Tibial nerve (tissue), 4 donors: ENCODE results near the gene FMC1. TPM values are rescaled to one million over a fixed set of nuclear protein-coding genes. Genes with fewer than 3 reads are reported as not detected.

Experiments used
- DNase-seq, 2 donors: peaks; one replicate each; pipeline ENCODE4 v3.0.0-alpha.2; 2019; ENCODE audit warnings: low spot score in 2 of 2
- H3K27ac ChIP-seq, 4 donors: fragments of 200-600 bp; sonication (generic) in 3 of 4; one replicate each; pipeline ENCODE4 v1.5.1; 2017 to 2019; ENCODE audit warnings: mild to moderate bottlenecking in 1 of 4
- H3K27me3 ChIP-seq, 2 donors: fragments of 200-600 bp; sonication (generic) in 1 of 2; one replicate each; pipeline versions ENCODE4 v1.5.1 to v1.6.0; 2017 to 2019
- H3K36me3 ChIP-seq, 3 donors: fragments of 200-600 bp; sonication (generic); one replicate each; pipeline ENCODE4 v1.5.1; 2018 to 2019
- H3K4me1 ChIP-seq, 4 donors: fragments of 200-600 bp; sonication (generic) in 3 of 4; one replicate each; pipeline ENCODE4 v1.5.1; 2017 to 2019
- H3K4me3 ChIP-seq, 4 donors: fragments of 200-600 bp; sonication (generic) in 3 of 4; one replicate each; pipeline ENCODE4 v1.5.1; 2017 to 2019; ENCODE audit warnings: mild to moderate bottlenecking in 1 of 4, moderate library complexity in 1 of 4
- H3K9me3 ChIP-seq, 4 donors: fragments of 200-600 bp; sonication (generic) in 3 of 4; one replicate each; pipeline ENCODE4 v1.5.1; 2017 to 2019
- EP300 ChIP-seq, 2 donors: sonication (generic); formaldehyde crosslinking; IDR thresholded peaks; one replicate each; pipeline ENCODE4 v1.6.1; 2017; ENCODE audit warnings: antibody characterized with exemption in 2 of 2, mild to moderate bottlenecking in 1 of 2
- POLR2A ChIP-seq, 2 donors: fragments of 450-650 bp; IDR thresholded peaks; one replicate each; pipeline ENCODE4 v1.6.1; 2017; ENCODE audit warnings: antibody characterized with exemption in 2 of 2, mild to moderate bottlenecking in 2 of 2, moderate library complexity in 2 of 2
- WGBS, 2 donors: methylation state at CpG; one replicate each; pipeline ENCODE4 v1.1.5; 2018; 5-methylcytosine and 5-hydroxymethylcytosine counted together
- small RNA-seq: library from RNA; depleted of rRNA; stranded (forward); fragments of <200 nt; gene quantifications from one replicate; pipeline ENCODE3, GENCODE V24; 2016
- total RNA-seq, 4 donors: library from RNA; depleted of rRNA; stranded (reverse); fragments of >200 nt; gene quantifications; one replicate each; pipeline ENCODE4 v1.1.0, GENCODE V29; 2016
- TF ChIP-seq, protein P1 (sequence below), 5 experiments: fragments of 200-600 bp in 3 of 5; fragments of 450-650 bp in 2 of 5; sonication (generic) in 3 of 5; IDR thresholded peaks; one replicate each; pipeline ENCODE4 v1.5.1; 2016 to 2019; ENCODE audit warnings: antibody characterized with exemption in 5 of 5, mild to moderate bottlenecking in 3 of 5, moderate library complexity in 2 of 5

The FMC1 gene
- total RNA-seq, 4 donors from 2014 or later: 5.9 to 8.6 (median 7.5) TPM

DNA sequence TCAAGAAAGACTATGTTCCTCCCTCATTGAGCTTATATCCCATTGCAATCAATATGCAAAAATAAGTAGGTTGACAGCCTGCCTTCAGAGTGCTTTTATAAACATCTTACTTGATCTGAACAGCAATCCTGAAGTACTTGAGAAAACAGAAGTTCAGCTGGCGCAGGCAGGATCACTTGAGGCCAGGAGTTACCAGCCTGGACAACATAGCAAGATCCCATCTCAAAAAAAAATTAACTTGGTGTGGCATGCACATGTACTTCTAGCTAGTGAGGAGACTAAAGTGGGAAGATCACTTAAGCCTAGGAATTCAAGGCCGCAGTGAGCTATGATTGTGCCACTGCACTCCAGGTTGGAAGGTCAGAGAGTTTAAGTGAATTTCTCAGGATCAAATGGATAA, 48.6 kb downstream of the FMC1 start:
- Histone ChIP-seq H3K36me3 (peaks cover 0 to 70% (median 0%) of the 10 kb centered on the region in 3 donors), H3K4me3 (no peak overlapping the region), H3K9me3 (no peaks in the 10 kb centered on the region), H3K4me1 (peaks cover 0 to 11% (median 0%) of the 10 kb centered on the region in 4 donors), H3K27me3 (no peaks in the 10 kb centered on the region), H3K27ac (no peak overlapping the region)
- TF ChIP-seq, protein P1, sequence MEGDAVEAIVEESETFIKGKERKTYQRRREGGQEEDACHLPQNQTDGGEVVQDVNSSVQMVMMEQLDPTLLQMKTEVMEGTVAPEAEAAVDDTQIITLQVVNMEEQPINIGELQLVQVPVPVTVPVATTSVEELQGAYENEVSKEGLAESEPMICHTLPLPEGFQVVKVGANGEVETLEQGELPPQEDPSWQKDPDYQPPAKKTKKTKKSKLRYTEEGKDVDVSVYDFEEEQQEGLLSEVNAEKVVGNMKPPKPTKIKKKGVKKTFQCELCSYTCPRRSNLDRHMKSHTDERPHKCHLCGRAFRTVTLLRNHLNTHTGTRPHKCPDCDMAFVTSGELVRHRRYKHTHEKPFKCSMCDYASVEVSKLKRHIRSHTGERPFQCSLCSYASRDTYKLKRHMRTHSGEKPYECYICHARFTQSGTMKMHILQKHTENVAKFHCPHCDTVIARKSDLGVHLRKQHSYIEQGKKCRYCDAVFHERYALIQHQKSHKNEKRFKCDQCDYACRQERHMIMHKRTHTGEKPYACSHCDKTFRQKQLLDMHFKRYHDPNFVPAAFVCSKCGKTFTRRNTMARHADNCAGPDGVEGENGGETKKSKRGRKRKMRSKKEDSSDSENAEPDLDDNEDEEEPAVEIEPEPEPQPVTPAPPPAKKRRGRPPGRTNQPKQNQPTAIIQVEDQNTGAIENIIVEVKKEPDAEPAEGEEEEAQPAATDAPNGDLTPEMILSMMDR (IDR thresholded peaks at IDR 0.05): no peak
- TF ChIP-seq EP300 (IDR thresholded peaks at IDR 0.05) (no peak), POLR2A (IDR thresholded peaks at IDR 0.05) (no peak)
- WGBS, 2 donors: 98 to 100% methylated on average over 2 of the region's 2 CpGs
- DNase-seq: no peak

DNA sequence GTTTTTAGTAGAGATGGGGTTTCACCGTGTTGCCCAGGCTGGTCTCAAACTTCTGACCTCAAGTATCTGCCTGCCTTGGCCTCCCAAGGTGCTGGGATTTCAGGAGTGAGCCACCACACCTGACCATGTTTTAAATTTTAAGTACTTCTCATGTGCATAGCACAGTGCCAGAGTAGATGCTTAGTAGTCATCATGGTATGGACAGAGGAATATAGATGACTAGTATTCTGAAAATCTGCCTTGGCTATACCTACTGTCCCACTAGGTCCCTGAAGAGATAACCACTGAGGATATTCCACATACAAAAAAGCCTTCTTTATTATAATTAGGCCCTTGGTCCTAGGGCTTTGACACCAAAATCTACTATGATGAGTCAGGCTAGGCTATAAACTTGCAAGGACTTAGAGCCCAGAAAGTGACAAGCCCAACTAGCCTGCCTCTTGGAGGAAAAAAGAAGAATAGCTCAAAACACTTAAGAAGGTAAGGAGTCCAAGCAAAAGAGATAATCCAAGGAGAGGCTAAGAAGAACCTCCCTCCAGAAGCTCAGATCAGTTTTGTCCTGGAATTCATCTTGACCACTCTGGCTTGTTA, 52.6 kb downstream of the FMC1 start:
- peaks cover 0 to 49% (median 0%) of the 10 kb centered on the region in 3 donors for H3K36me3 ChIP-seq
- 100% methylated on average over 1 of the region's 1 CpG for WGBS, 2 donors

DNA sequence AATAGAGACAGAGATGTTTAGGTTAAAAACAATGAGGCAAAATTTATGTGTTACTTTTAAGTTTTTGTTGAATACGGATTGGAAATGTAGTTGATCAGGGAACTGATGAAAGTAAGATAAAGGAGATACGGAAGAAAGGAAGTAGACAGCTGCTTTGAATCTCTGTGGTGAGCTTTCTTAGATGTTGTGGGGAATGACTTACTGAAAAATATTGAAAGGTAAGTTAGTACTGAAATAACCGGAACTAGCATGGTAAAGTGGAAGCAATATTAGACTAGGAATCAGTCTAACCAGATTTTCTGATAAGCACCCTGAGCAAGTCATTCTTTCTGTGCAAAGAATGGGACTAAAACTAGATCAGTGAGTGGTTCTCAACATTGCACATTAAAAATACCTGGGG, 53.4 kb downstream of the FMC1 start:
- Histone ChIP-seq H3K27me3 (no peaks in the 10 kb centered on the region), H3K27ac (no peak overlapping the region), H3K4me3 (no peak overlapping the region), H3K4me1 (peaks cover 0 to 24% (median 9%) of the 10 kb centered on the region in 4 donors), H3K9me3 (no peaks in the 10 kb centered on the region), H3K36me3 (peaks cover 0 to 55% (median 0%) of the 10 kb centered on the region in 3 donors)
- 90 to 91% methylated on average over 3 of the region's 3 CpGs for WGBS, 2 donors
- TF ChIP-seq, protein P1 (IDR thresholded peaks at IDR 0.05): no peak
- TF ChIP-seq EP300 (IDR thresholded peaks at IDR 0.05): no peak
- TF ChIP-seq POLR2A (IDR thresholded peaks at IDR 0.05): no peak
- no peak for DNase-seq

More for the DNA sequence above, 52.6 kb downstream of the FMC1 start:
- no peak for DNase-seq
- Histone ChIP-seq H3K9me3 (no peaks in the 10 kb centered on the region), H3K4me1 (peaks cover 0 to 24% (median 9%) of the 10 kb centered on the region in 4 donors), H3K4me3 (no peak overlapping the region), H3K27me3 (no peaks in the 10 kb centered on the region), H3K27ac (no peak overlapping the region)
- TF ChIP-seq POLR2A (IDR thresholded peaks at IDR 0.05): no peak
- TF ChIP-seq EP300 (IDR thresholded peaks at IDR 0.05): no peak
- TF ChIP-seq, protein P1 (IDR thresholded peaks at IDR 0.05): no peak

Small RNA genes lying within 50 kb of the gene (small RNA-seq; reads per million reads assigned to genes)
- gene RNU6-206P: not detected

Other genes starting within 250 kb of the FMC1 start
- 10 to 100 TPM; 30.3 to 38.2 (median 31.7) TPM for gene ZC3HAV1, start 231.6 kb upstream of the FMC1 start, total RNA-seq
- gene UBN2, start 110.1 kb upstream of the FMC1 start, total RNA-seq: 10 to 100 TPM; 16.7 to 20.9 (median 19.2) TPM
- gene LUC7L2, start 18.6 kb downstream of the FMC1 start, total RNA-seq: 100 to 1,000 TPM in 2 of 4 donors, 10 to 100 TPM in 2; 76.2 to 107 (median 102) TPM
- gene KLRG2, start 142.3 kb downstream of the FMC1 start, total RNA-seq: 10 to 100 TPM; 25.8 to 68.0 (median 52.1) TPM
- 1 to 10 TPM in 1 of 4 donors, not detected in 3; 3.1 TPM for gene CLEC2L, start 182.3 kb downstream of the FMC1 start, total RNA-seq